HL-60/S4 (cell line): ENCODE data around the gene CCDC174.

ENCODE experiments used
- in situ Hi-C: fragments of 300-500 bp; cut with MboI; formaldehyde crosslinking; loops from 2 replicates; pipeline ENCODE4 v1.14.3; 2022; ENCODE audit warnings: low sequenced_read_pairs

CCDC174 gene

GRCh38 chr3:14698601-14699244, 47.2 kb downstream of the CCDC174 start:
- in situ Hi-C loops: no loop called here

- in situ Hi-C loops: no loop called here
Observed at GRCh38 chr3:14699643-14700042, 48.1 kb downstream of the CCDC174 start.

- in situ Hi-C loops: no loop called here
Observed at GRCh38 chr3:14700891-14701290, 49.3 kb downstream of the CCDC174 start.

- in situ Hi-C loops: no loop called here
Observed at GRCh38 chr3:14701676-14702075, 50.1 kb downstream of the CCDC174 start.

GRCh38 chr3:14703128-14703750, 51.7 kb downstream of the CCDC174 start:
- in situ Hi-C loops: no loop called here

- in situ Hi-C loops: no loop called here
Observed at GRCh38 chr3:14703791-14704190, 52.2 kb downstream of the CCDC174 start.

- in situ Hi-C loops: no loop called here
Observed at GRCh38 chr3:14706096-14706495, 54.5 kb downstream of the CCDC174 start.

- in situ Hi-C loops: no loop called here
Observed at GRCh38 chr3:14716591-14716990, 65.0 kb downstream of the CCDC174 start.

GRCh38 chr3:14717307-14717706, 65.7 kb downstream of the CCDC174 start:
- in situ Hi-C loops: no loop called here

- in situ Hi-C loops: no loop called here
Observed at GRCh38 chr3:14718539-14718938, 67.0 kb downstream of the CCDC174 start.

- in situ Hi-C loops: no loop called here
Observed at GRCh38 chr3:14719006-14719405, 67.4 kb downstream of the CCDC174 start.

- in situ Hi-C loops: no loop called here
Observed at GRCh38 chr3:14721126-14721864, 69.7 kb downstream of the CCDC174 start.
